NCI-H1694 treated with DMSO at 0.1 percent for 48 hours (cell line): Measurements from ENCODE around the gene PRORP.
"Not testable (repeated sequence)": the region's sequence is repeated elsewhere in the genome, so short reads cannot be mapped to it uniquely, and the experiment has no call there.

ENCODE experiments used
- DNase-seq: peaks from one replicate; lab custom pipeline; 2025; lab: John Stamatoyannopoulos, UW

Gene PRORP

GRCh38 chr14:35138585-35138984, 16.2 kb downstream of the PRORP start:
- no peak for DNase-seq

GRCh38 chr14:35140718-35141581, 18.6 kb downstream of the PRORP start:
- DNase-seq: no peak

- DNase-seq: no peak
Observed at GRCh38 chr14:35144029-35144428, 21.7 kb downstream of the PRORP start.

GRCh38 chr14:35146711-35147149, 24.4 kb downstream of the PRORP start:
- DNase-seq: no peak

GRCh38 chr14:35147186-35147585, 24.8 kb downstream of the PRORP start:
- no peak for DNase-seq

- DNase-seq: no peak
Observed at GRCh38 chr14:35147711-35148110, 25.4 kb downstream of the PRORP start.

- no peak for DNase-seq
Observed at GRCh38 chr14:35149239-35149638, 26.9 kb downstream of the PRORP start.

- not testable (repeated sequence) for DNase-seq
Observed at GRCh38 chr14:35152531-35152930, 30.2 kb downstream of the PRORP start.

GRCh38 chr14:35154016-35154415, 31.7 kb downstream of the PRORP start:
- no peak for DNase-seq

- no peak for DNase-seq
Observed at GRCh38 chr14:35155962-35156361, 33.6 kb downstream of the PRORP start.

GRCh38 chr14:35158491-35158890, 36.1 kb downstream of the PRORP start:
- no peak for DNase-seq

GRCh38 chr14:35158951-35159653, 36.8 kb downstream of the PRORP start:
- no peak for DNase-seq

- no peak for DNase-seq
Observed at GRCh38 chr14:35159742-35160409, 37.5 kb downstream of the PRORP start.

- DNase-seq: no peak
Observed at GRCh38 chr14:35161231-35161630, 38.9 kb downstream of the PRORP start.

- DNase-seq: no peak
Observed at GRCh38 chr14:35163384-35163783, 41.0 kb downstream of the PRORP start.

- no peak for DNase-seq
Observed at GRCh38 chr14:35164849-35165248, 42.5 kb downstream of the PRORP start.

- no peak for DNase-seq
Observed at GRCh38 chr14:35167496-35167895, 45.1 kb downstream of the PRORP start.
